DOHH2 (cell line): Measurements from ENCODE around the gene ENTPD7.

ENCODE experiments used
- EZH2phosphoT487 ChIP-seq: fragments of 200-600 bp; sonication (generic); IDR thresholded peaks from 2 replicates; pipeline ENCODE4 v1.6.1; 2017; ENCODE audit warnings: borderline replicate concordance, mild to moderate bottlenecking, antibody characterized with exemption, low read length, moderate library complexity, mixed read lengths
- TF ChIP-seq, protein P1 (sequence below): fragments of 200-600 bp; sonication (generic); IDR thresholded peaks from one replicate; pipeline ENCODE4 v1.5.1; 2014; ENCODE audit warnings: antibody characterized with exemption, mild to moderate bottlenecking, low read depth, low read length; ENCODE audit not compliant: poor library complexity, severe bottlenecking

- TF ChIP-seq, protein P1, sequence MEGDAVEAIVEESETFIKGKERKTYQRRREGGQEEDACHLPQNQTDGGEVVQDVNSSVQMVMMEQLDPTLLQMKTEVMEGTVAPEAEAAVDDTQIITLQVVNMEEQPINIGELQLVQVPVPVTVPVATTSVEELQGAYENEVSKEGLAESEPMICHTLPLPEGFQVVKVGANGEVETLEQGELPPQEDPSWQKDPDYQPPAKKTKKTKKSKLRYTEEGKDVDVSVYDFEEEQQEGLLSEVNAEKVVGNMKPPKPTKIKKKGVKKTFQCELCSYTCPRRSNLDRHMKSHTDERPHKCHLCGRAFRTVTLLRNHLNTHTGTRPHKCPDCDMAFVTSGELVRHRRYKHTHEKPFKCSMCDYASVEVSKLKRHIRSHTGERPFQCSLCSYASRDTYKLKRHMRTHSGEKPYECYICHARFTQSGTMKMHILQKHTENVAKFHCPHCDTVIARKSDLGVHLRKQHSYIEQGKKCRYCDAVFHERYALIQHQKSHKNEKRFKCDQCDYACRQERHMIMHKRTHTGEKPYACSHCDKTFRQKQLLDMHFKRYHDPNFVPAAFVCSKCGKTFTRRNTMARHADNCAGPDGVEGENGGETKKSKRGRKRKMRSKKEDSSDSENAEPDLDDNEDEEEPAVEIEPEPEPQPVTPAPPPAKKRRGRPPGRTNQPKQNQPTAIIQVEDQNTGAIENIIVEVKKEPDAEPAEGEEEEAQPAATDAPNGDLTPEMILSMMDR = no peak
- no peak for TF ChIP-seq EZH2phosphoT487
Observed at GRCh38 chr10:99648717-99649116, 10.6 kb upstream of the ENTPD7 start.
